IMR-90 (cell line): ENCODE measurements around the gene MIS18A. TPM values are rescaled to one million over a fixed set of nuclear protein-coding genes. Genes with fewer than 3 reads are reported as not detected.

Source experiments
- ATAC-seq: fragments of 200-7000 bp; cut with Tn5 transposase; 2 replicates; pipeline ENCODE4 v1.9.1; 2020; ENCODE audit warnings: low read depth, mild to moderate bottlenecking, moderate library complexity
- BruUV-seq: library from RNA; stranded (reverse); fragments of 400-500 nt; replicated peaks from 2 replicates; lab custom pipeline; 2021; lab: Mats Ljungman, UMichigan
- CTCF ChIA-PET: fragments of 300-600 bp; formaldehyde crosslinking; extraction: SDS; loops from one replicate; lab custom pipeline; 2021; ENCODE audit warnings: antibody characterized with exemption; lab: Yijun Ruan, JAX
- POLR2A ChIA-PET: fragments of 300-600 bp; sonication (Branson Sonifier 250); formaldehyde crosslinking; loops from one replicate; lab custom pipeline; 2022; ENCODE audit warnings: antibody characterized with exemption; ENCODE audit not compliant: unreplicated experiment; lab: Charles Lee
- DNase-seq: peaks from one replicate; pipeline ENCODE4 v3.0.0; 2013
- H2AFZ ChIP-seq: replicated peaks from 2 replicates; pipeline ENCODE3; 2013; ENCODE audit warnings: low read length, mild to moderate bottlenecking; ENCODE audit not compliant: poor library complexity
- H2AK5ac ChIP-seq: 2 replicates; pipeline ENCODE4 v1.6.1; 2013; ENCODE audit warnings: low read depth, low read length, inconsistent platforms
- H2AK9ac ChIP-seq: replicated peaks from 2 replicates; pipeline ENCODE3; 2013; ENCODE audit warnings: mild to moderate bottlenecking, low read depth, low read length, moderate library complexity; ENCODE audit not compliant: poor library complexity
- H2BK120ac ChIP-seq: 2 replicates; pipeline ENCODE4 v1.6.1; 2013; ENCODE audit warnings: low read depth, low read length, inconsistent platforms
- H2BK15ac ChIP-seq: 3 replicates; pipeline ENCODE4 v1.6.1; 2013; ENCODE audit warnings: low read depth, low read length, inconsistent platforms
- H2BK20ac ChIP-seq: 2 replicates; pipeline ENCODE4 v1.6.1; 2013; ENCODE audit warnings: low read depth, mild to moderate bottlenecking, inconsistent platforms, low read length, moderate library complexity
- H2BK5ac ChIP-seq: 2 replicates; pipeline ENCODE4 v1.6.1; 2013; ENCODE audit warnings: mild to moderate bottlenecking, low read depth, low read length, inconsistent platforms; ENCODE audit not compliant: poor library complexity, severe bottlenecking
- H3K14ac ChIP-seq: replicated peaks from 2 replicates; pipeline ENCODE4 v1.6.1; 2013; ENCODE audit warnings: low read depth, low read length, inconsistent platforms
- H3K18ac ChIP-seq: 2 replicates; pipeline ENCODE4 v1.6.1; 2013; ENCODE audit warnings: low read depth, low read length, control low read depth
- H3K23ac ChIP-seq: 2 replicates; pipeline ENCODE4 v1.6.1; 2013; ENCODE audit warnings: low read depth, low read length, inconsistent platforms
- H3K27ac ChIP-seq: 2 replicates; pipeline ENCODE4 v1.5.1; 2013; ENCODE audit warnings: mild to moderate bottlenecking, control low read depth, low read length; ENCODE audit not compliant: insufficient read depth
- H3K27me3 ChIP-seq: 2 replicates; pipeline ENCODE4 v1.6.1; 2013; ENCODE audit warnings: low read length; ENCODE audit not compliant: control insufficient read depth, insufficient read depth
- H3K36me3 ChIP-seq: 2 replicates; pipeline ENCODE4 v1.6.1; 2013; ENCODE audit warnings: low read length, mixed read lengths; ENCODE audit not compliant: control insufficient read depth, insufficient read depth
- H3K4ac ChIP-seq: 2 replicates; pipeline ENCODE4 v1.6.1; 2013; ENCODE audit warnings: low read depth, low read length, inconsistent platforms
- H3K4me1 ChIP-seq: 2 replicates; pipeline ENCODE4 v1.6.1; 2013; ENCODE audit warnings: low read length, mixed read lengths; ENCODE audit not compliant: control insufficient read depth, insufficient read depth
- H3K4me2 ChIP-seq: 2 replicates; pipeline ENCODE4 v1.6.1; 2013; ENCODE audit warnings: low read depth, mild to moderate bottlenecking, control low read depth, low read length, moderate library complexity
- H3K4me3 ChIP-seq: 2 replicates; pipeline ENCODE4 v1.5.1; 2013; ENCODE audit warnings: low read depth, mild to moderate bottlenecking, control low read depth, low read length, moderate library complexity; ENCODE audit not compliant: insufficient read depth
- H3K56ac ChIP-seq: 2 replicates; pipeline ENCODE4 v1.6.1; 2013; ENCODE audit warnings: low read length, inconsistent platforms; ENCODE audit not compliant: insufficient read depth; ENCODE audit errors: extremely low read depth
- H3K79me1 ChIP-seq, 2 experiments: 2 replicates each; pipeline ENCODE4 v1.6.1; 2013; ENCODE audit warnings: low read length in 2 of 2, inconsistent platforms in 1 of 2, low read depth in 1 of 2
- H3K9ac ChIP-seq: 2 replicates; pipeline ENCODE4 v1.6.1; 2013; ENCODE audit warnings: low read depth, low read length, control low read depth
- H3K9me1 ChIP-seq: 2 replicates; pipeline ENCODE4 v1.6.1; 2013; ENCODE audit warnings: low read length, inconsistent platforms; ENCODE audit not compliant: insufficient read depth
- H3K9me3 ChIP-seq: 2 replicates; pipeline ENCODE4 v1.6.1; 2013; ENCODE audit warnings: low read length; ENCODE audit not compliant: control insufficient read depth, insufficient read depth
- H4K20me1 ChIP-seq: 2 replicates; pipeline ENCODE4 v1.6.1; 2013; ENCODE audit warnings: low read length, inconsistent platforms; ENCODE audit not compliant: insufficient read depth
- H4K5ac ChIP-seq: 2 replicates; pipeline ENCODE4 v1.6.1; 2013; ENCODE audit warnings: mild to moderate bottlenecking, low read depth, low read length, control low read depth
- H4K8ac ChIP-seq, 2 experiments: 2 replicates each; pipeline ENCODE4 v1.6.1; 2013; ENCODE audit warnings: low read depth in 2 of 2, low read length in 2 of 2, control low read depth in 1 of 2, inconsistent platforms in 1 of 2
- H4K91ac ChIP-seq: 2 replicates; pipeline ENCODE4 v1.6.1; 2013; ENCODE audit warnings: low read depth, low read length, inconsistent platforms; ENCODE audit not compliant: insufficient read depth
- BHLHE40 ChIP-seq: fragments of 150-350 bp; IDR thresholded peaks from 2 replicates; pipeline ENCODE4 v1.6.1; 2016; ENCODE audit warnings: mild to moderate bottlenecking, low read depth, low read length
- CEBPB ChIP-seq: IDR thresholded peaks from 2 replicates; pipeline ENCODE4 v1.6.1; 2012; ENCODE audit warnings: low read depth, low read length, improper control_type of control experiment
- CHD1 ChIP-seq: IDR thresholded peaks from 2 replicates; pipeline ENCODE4 v1.6.1; 2012; ENCODE audit warnings: low read depth, low read length, improper control_type of control experiment
- FOS ChIP-seq: fragments of 150-350 bp; IDR thresholded peaks from 2 replicates; pipeline ENCODE4 v1.6.1; 2016; ENCODE audit warnings: low read depth, low read length
- MAFK ChIP-seq: IDR thresholded peaks from 2 replicates; pipeline ENCODE4 v1.6.1; 2012; ENCODE audit warnings: low read depth, low read length, improper control_type of control experiment
- MAZ ChIP-seq: IDR thresholded peaks from 2 replicates; pipeline ENCODE4 v1.6.1; 2012; ENCODE audit warnings: low read depth, mild to moderate bottlenecking, low read length, improper control_type of control experiment, moderate library complexity, borderline replicate concordance
- NFE2L2 ChIP-seq: fragments of 150-350 bp; IDR thresholded peaks from 2 replicates; pipeline ENCODE4 v1.6.1; 2016; ENCODE audit warnings: low read depth, mild to moderate bottlenecking, low read length
- POLR2A ChIP-seq: IDR thresholded peaks from 2 replicates; pipeline ENCODE4 v1.6.1; 2012; ENCODE audit warnings: mild to moderate bottlenecking, low read depth, low read length
- RAD21 ChIP-seq: IDR thresholded peaks from 2 replicates; pipeline ENCODE4 v1.6.1; 2012; ENCODE audit warnings: low read length, improper control_type of control experiment
- RCOR1 ChIP-seq: IDR thresholded peaks from 2 replicates; pipeline ENCODE4 v1.6.1; 2012; ENCODE audit warnings: mild to moderate bottlenecking, low read length, improper control_type of control experiment; ENCODE audit not compliant: insufficient replicate concordance
- RFX5 ChIP-seq: IDR thresholded peaks from 2 replicates; pipeline ENCODE4 v1.8.0; 2012; ENCODE audit warnings: low read depth, mild to moderate bottlenecking, low read length, moderate library complexity
- SMC3 ChIP-seq: fragments of 150-350 bp; IDR thresholded peaks from 2 replicates; pipeline ENCODE4 v1.6.1; 2016; ENCODE audit warnings: low read depth, mild to moderate bottlenecking, antibody characterized with exemption, low read length, moderate library complexity
- USF2 ChIP-seq: fragments of 150-350 bp; IDR thresholded peaks from 2 replicates; pipeline ENCODE4 v1.6.1; 2017; ENCODE audit warnings: mild to moderate bottlenecking, antibody characterized with exemption, low read length, low read depth
- WGBS, 2 experiments: methylation state at CpG; one replicate each; pipeline versions ENCODE4 v1.1.5 to v1.1.7; 2013; ENCODE audit warnings: missing lambda C conversion rate in 2 of 2; ENCODE audit not compliant: insufficient read length in 1 of 2; ENCODE audit errors: extremely low coverage in 2 of 2; 5-methylcytosine and 5-hydroxymethylcytosine counted together
- dilution Hi-C: fragments of 300-500 bp; cut with HindIII; formaldehyde crosslinking; loops from one replicate; pipeline ENCODE4 v1.14.3; 2018; ENCODE audit warnings: low sequenced_read_pairs; ENCODE audit not compliant: unreplicated experiment
- in situ Hi-C: fragments of 300-500 bp; cut with MboI; formaldehyde crosslinking; loops from 3 replicates; pipeline ENCODE4 v1.14.3; 2019; ENCODE audit warnings: low sequenced_read_pairs, inconsistent platforms, mixed read lengths
- intact Hi-C: fragments of 100-400 bp; cut with micrococcal nuclease; formaldehyde crosslinking; loops from 2 replicates; pipeline ENCODE4 v1.10.0; 2022
- polyA plus RNA-seq, 3 experiments: library from polyadenylated mRNA; depleted of rRNA; stranded (reverse); fragments of >200 nt; gene quantifications; 2 replicates each; pipeline ENCODE4 v1.2.3, GENCODE V29; 2012; ENCODE audit warnings: low replicate concordance in 1 of 3
- total RNA-seq: library from RNA; depleted of rRNA; stranded (reverse); fragments of >200 nt; gene quantifications from 2 replicates; pipeline ENCODE4 v1.2.3, GENCODE V29; 2012

Gene MIS18A
- total and polyA plus RNA-seq, 2 of the 4 experiments (the other 2 are of a cell fraction): 4.5 to 7.6 TPM

- no peak for TF ChIP-seq CHD1
- no peak for TF ChIP-seq RFX5
- no peak for TF ChIP-seq BHLHE40
- TF ChIP-seq SMC3: no peak
- TF ChIP-seq FOS: no peak
- no peak for TF ChIP-seq NFE2L2
- no peak for TF ChIP-seq RCOR1
- no peak for TF ChIP-seq MAZ
- TF ChIP-seq POLR2A: no peak
- no peak for TF ChIP-seq USF2
- no peak for TF ChIP-seq RAD21
- TF ChIP-seq CEBPB: no peak
- no peak for TF ChIP-seq MAFK
- Histone ChIP-seq H3K9me3 (no peaks in the 10 kb centered on the region), H3K4me3 (no peak overlapping the region), H3K79me1 (no peaks in the 10 kb centered on the region), H2BK120ac (peak overlapping the region; percentile 52; the same call in 1 of the 2 replicates), H3K23ac (no peak overlapping the region), H2BK15ac (peak overlapping the region; percentile 27; the same call in 2 of the 3 replicates), H2AFZ (no peak overlapping the region), H3K9me1 (peaks cover 5% of the 10 kb centered on the region; the same call in 1 of the 2 replicates), H4K91ac (peak overlapping the region; percentile 11; the same call in 1 of the 2 replicates), H2BK20ac (peak overlapping the region; percentile 59; the same call in 1 of the 2 replicates), H3K18ac (peak overlapping the region; percentile 79; the same call in 1 of the 2 replicates), H3K4me1 (peaks cover 13% of the 10 kb centered on the region), H3K56ac (no peak overlapping the region), H2AK9ac (no peak overlapping the region), H3K27me3 (no peaks in the 10 kb centered on the region), H4K5ac (no peak overlapping the region; the same call in 1 of the 2 replicates), H4K8ac (no peak overlapping the region), H3K4ac (peak overlapping the region; percentile 71), H2BK5ac (no peak overlapping the region), H3K4me2 (no peak overlapping the region; the same call in 1 of the 2 replicates), H3K27ac (peak overlapping the region; percentile 49; the same call in 1 of the 2 replicates), H3K9ac (no peak overlapping the region; the same call in 1 of the 2 replicates), H2AK5ac (no peak overlapping the region), H3K14ac (no peak overlapping the region), H3K36me3 (no peaks in the 10 kb centered on the region), H4K20me1 (no peaks in the 10 kb centered on the region)
- intact Hi-C loops (loop anchor here (5.0 to 10.0 kb wide), 3 partner anchors 261 to 524 kb away; partner anchors contain the start of gene SCAF4), dilution Hi-C loops (no loop called here), in situ Hi-C loops (no loop called here)
- POLR2A ChIA-PET: no interaction called here
- ATAC-seq (no peak), DNase-seq (no peak)
- CTCF ChIA-PET: interaction anchor here (0.6 to 2.0 kb wide), 2 partner anchors 391 to 474 kb away, joined by 7 read pairs; no protein-coding TSS in a partner anchor
- WGBS, 2 experiments: 83% methylated on average over 5 of the region's 12 CpGs; no CpG with 5 or more reads in 1 of the 2 experiments
- BruUV-seq: no TSS peak
These were observed 22.6 kb downstream of the MIS18A start for GRCh38 chr21:32256251-32256650.
